ENCODE data around the gene CREG1. TPM values are rescaled to one million over a fixed set of nuclear protein-coding genes. Genes with fewer than 3 reads are reported as not detected.

The CREG1 gene
- total RNA-seq, 1 donor from 2014 or later, result 36.0 TPM

GRCh38 chr1:167502719-167503462, 50.7 kb downstream of the CREG1 start:
- FAIRE-seq (no peak), DNase-seq (ENCODE audit: low read depth) (no peak)
- TF ChIP-seq CTCF (IDR thresholded peaks at IDR 0.05; ENCODE audit: insufficient read depth, low read depth, low read length) (no peak), EZH2 (IDR thresholded peaks at IDR 0.05; ENCODE audit: insufficient read depth, low read length) (no peak)
- Histone ChIP-seq H3K27ac (ENCODE audit: low read depth, low read length) (no peak overlapping the region), H3K36me3 (ENCODE audit: insufficient read depth, low read length) (no peaks in the 10 kb centered on the region), H3K4me3 (ENCODE audit: insufficient read depth, low read depth, low read length) (no peak overlapping the region), H3K9ac (ENCODE audit: low read length) (no peak overlapping the region), H2AFZ (ENCODE audit: low read depth, low read length) (no peak overlapping the region), H3K79me2 (ENCODE audit: insufficient read depth, low read length) (no peaks in the 10 kb centered on the region), H4K20me1 (ENCODE audit: insufficient read depth, low read length) (no peaks in the 10 kb centered on the region), H3K27me3 (ENCODE audit: insufficient read depth, low read length) (peaks cover 9% of the 10 kb centered on the region), H3K4me1 (ENCODE audit: insufficient read depth, low read length) (no peaks in the 10 kb centered on the region), H3K4me2 (ENCODE audit: low read length) (no peak overlapping the region), H3K9me3 (ENCODE audit: insufficient read depth, low read depth, low read length) (no peaks in the 10 kb centered on the region)
- H3K9me3 Mint-ChIP-seq (ENCODE audit: unreplicated experiment), result no peaks in the 10 kb centered on the region
- H3K27ac Mint-ChIP-seq (ENCODE audit: unreplicated experiment), result no peak overlapping the region
- H3K4me1 Mint-ChIP-seq (ENCODE audit: low read depth, unreplicated experiment), result peaks cover 5% of the 10 kb centered on the region
- no peaks in the 10 kb centered on the region for H3K36me3 Mint-ChIP-seq (ENCODE audit: low read depth, unreplicated experiment)
- H3K27me3 Mint-ChIP-seq (ENCODE audit: low read depth, unreplicated experiment), result peaks cover 18% of the 10 kb centered on the region
- no peak overlapping the region for H3K4me3 Mint-ChIP-seq (ENCODE audit: unreplicated experiment)

- no peak overlapping the region for H3K9ac ChIP-seq (ENCODE audit: low read length)
- no peaks in the 10 kb centered on the region for H4K20me1 ChIP-seq (ENCODE audit: insufficient read depth, low read length)
- H3K4me2 ChIP-seq (ENCODE audit: low read length), result no peak overlapping the region
- no peak overlapping the region for H3K27ac Mint-ChIP-seq (ENCODE audit: unreplicated experiment)
- no peak overlapping the region for H2AFZ ChIP-seq (ENCODE audit: low read depth, low read length)
- no peak overlapping the region for H3K4me3 ChIP-seq (ENCODE audit: insufficient read depth, low read depth, low read length)
- no peaks in the 10 kb centered on the region for H3K36me3 ChIP-seq (ENCODE audit: insufficient read depth, low read length)
- no peaks in the 10 kb centered on the region for H3K36me3 Mint-ChIP-seq (ENCODE audit: low read depth, unreplicated experiment)
- no peak overlapping the region for H3K27ac ChIP-seq (ENCODE audit: low read depth, low read length)
- H3K9me3 Mint-ChIP-seq (ENCODE audit: unreplicated experiment), result no peaks in the 10 kb centered on the region
- TF ChIP-seq EZH2 (IDR thresholded peaks at IDR 0.05; ENCODE audit: insufficient read depth, low read length), result no peak
- no peak for TF ChIP-seq CTCF (IDR thresholded peaks at IDR 0.05; ENCODE audit: insufficient read depth, low read depth, low read length)
- no peak overlapping the region for H3K4me3 Mint-ChIP-seq (ENCODE audit: unreplicated experiment)
- no peak for DNase-seq (ENCODE audit: low read depth)
- H3K4me1 Mint-ChIP-seq (ENCODE audit: low read depth, unreplicated experiment), result peaks cover 5% of the 10 kb centered on the region
- no peak for FAIRE-seq
- no peaks in the 10 kb centered on the region for H3K4me1 ChIP-seq (ENCODE audit: insufficient read depth, low read length)
- peaks cover 25% of the 10 kb centered on the region for H3K27me3 Mint-ChIP-seq (ENCODE audit: low read depth, unreplicated experiment)
- H3K27me3 ChIP-seq (ENCODE audit: insufficient read depth, low read length), result peaks cover 9% of the 10 kb centered on the region
- no peaks in the 10 kb centered on the region for H3K79me2 ChIP-seq (ENCODE audit: insufficient read depth, low read length)
- no peaks in the 10 kb centered on the region for H3K9me3 ChIP-seq (ENCODE audit: insufficient read depth, low read depth, low read length)
Measured at GRCh38 chr1:167502192-167502551, 51.4 kb downstream of the CREG1 start.

- H3K9ac ChIP-seq (ENCODE audit: low read length), result no peak overlapping the region
- no peak for TF ChIP-seq EZH2 (IDR thresholded peaks at IDR 0.05; ENCODE audit: insufficient read depth, low read length)
- TF ChIP-seq CTCF (IDR thresholded peaks at IDR 0.05; ENCODE audit: insufficient read depth, low read depth, low read length), result no peak
- no peak overlapping the region for H3K4me3 ChIP-seq (ENCODE audit: insufficient read depth, low read depth, low read length)
- H2AFZ ChIP-seq (ENCODE audit: low read depth, low read length), result no peak overlapping the region
- no peaks in the 10 kb centered on the region for H3K9me3 ChIP-seq (ENCODE audit: insufficient read depth, low read depth, low read length)
- FAIRE-seq, result no peak
- H3K36me3 ChIP-seq (ENCODE audit: insufficient read depth, low read length), result no peaks in the 10 kb centered on the region
- no peaks in the 10 kb centered on the region for H3K4me1 ChIP-seq (ENCODE audit: insufficient read depth, low read length)
- Mint-ChIP-seq H3K9me3 (ENCODE audit: unreplicated experiment) (no peaks in the 10 kb centered on the region), H3K36me3 (ENCODE audit: low read depth, unreplicated experiment) (no peaks in the 10 kb centered on the region), H3K27ac (ENCODE audit: unreplicated experiment) (no peak overlapping the region), H3K27me3 (ENCODE audit: low read depth, unreplicated experiment) (peaks cover 29% of the 10 kb centered on the region), H3K4me3 (ENCODE audit: unreplicated experiment) (no peak overlapping the region), H3K4me1 (ENCODE audit: low read depth, unreplicated experiment) (peaks cover 5% of the 10 kb centered on the region)
- peaks cover 9% of the 10 kb centered on the region for H3K27me3 ChIP-seq (ENCODE audit: insufficient read depth, low read length)
- H3K79me2 ChIP-seq (ENCODE audit: insufficient read depth, low read length), result no peaks in the 10 kb centered on the region
- no peak overlapping the region for H3K27ac ChIP-seq (ENCODE audit: low read depth, low read length)
- no peak for DNase-seq (ENCODE audit: low read depth)
- no peaks in the 10 kb centered on the region for H4K20me1 ChIP-seq (ENCODE audit: insufficient read depth, low read length)
- H3K4me2 ChIP-seq (ENCODE audit: low read length), result no peak overlapping the region
Measured at GRCh38 chr1:167501515-167502191, 51.9 kb downstream of the CREG1 start.
